HepG2 (cell line): ENCODE results near the gene FOSB. TPM values are rescaled to one million over a fixed set of nuclear protein-coding genes. Genes with fewer than 3 reads are reported as not detected.
A peak's percentile ranks its signal among the peaks of the same experiment; 100 is the strongest.

Experiments
- ARNTL ChIP-seq: sonication (generic); formaldehyde crosslinking; IDR thresholded peaks from 2 replicates; pipeline ENCODE4 v1.4.0; 2020; ENCODE audit warnings: mild to moderate bottlenecking, missing genetic modification reagents
- BCL6 ChIP-seq: IDR thresholded peaks from 2 replicates; pipeline ENCODE4 v1.6.1; 2016; ENCODE audit warnings: missing genetic modification reagents, missing compliant biosample characterization
- DR1 ChIP-seq: sonication (generic); formaldehyde crosslinking; IDR thresholded peaks from 2 replicates; pipeline ENCODE4 v1.8.0; 2021; ENCODE audit warnings: mild to moderate bottlenecking, missing genetic modification reagents, inconsistent platforms
- NCOA5 ChIP-seq: sonication (generic); formaldehyde crosslinking; IDR thresholded peaks from 2 replicates; pipeline ENCODE4 v1.4.0; 2020; ENCODE audit warnings: missing genetic modification reagents
- NFYC ChIP-seq: IDR thresholded peaks from 2 replicates; pipeline ENCODE4 v1.6.1; 2016; ENCODE audit warnings: missing genetic modification reagents, missing compliant biosample characterization
- RNF2 ChIP-seq: fragments of 450-650 bp; conservative IDR thresholded peaks from 2 replicates; pipeline ENCODE4 v1.6.1; 2016; ENCODE audit warnings: low read depth
- TAF1 ChIP-seq: sonication (generic); formaldehyde crosslinking; IDR thresholded peaks from 2 replicates; pipeline ENCODE4 v1.4.0; 2020; ENCODE audit warnings: missing genetic modification reagents
- TOE1 ChIP-seq: sonication (generic); formaldehyde crosslinking; IDR thresholded peaks from 2 replicates; pipeline ENCODE4 v1.4.0; 2020; ENCODE audit warnings: mild to moderate bottlenecking, missing genetic modification reagents
- TP53 ChIP-seq: sonication (generic); formaldehyde crosslinking; conservative IDR thresholded peaks from 2 replicates; pipeline ENCODE4 v1.4.0; 2020; ENCODE audit warnings: missing genetic modification reagents
- ZMAT3 ChIP-seq: sonication (generic); formaldehyde crosslinking; conservative IDR thresholded peaks from 2 replicates; pipeline ENCODE4 v1.7.0; 2021; ENCODE audit warnings: missing genetic modification reagents
- ZMYM4 ChIP-seq: sonication (generic); formaldehyde crosslinking; IDR thresholded peaks from 2 replicates; pipeline ENCODE4 v1.8.1; 2023; ENCODE audit warnings: mild to moderate bottlenecking, missing genetic modification reagents
- ZNF138 ChIP-seq: sonication (generic); formaldehyde crosslinking; IDR thresholded peaks from 2 replicates; pipeline ENCODE4 v1.5.0; 2020; ENCODE audit warnings: mild to moderate bottlenecking, low read depth, missing genetic modification reagents
- ZNF256 ChIP-seq: sonication (generic); formaldehyde crosslinking; conservative IDR thresholded peaks from 2 replicates; pipeline ENCODE4 v1.4.0; 2020; ENCODE audit warnings: missing genetic modification reagents
- ZNF430 ChIP-seq: sonication (generic); formaldehyde crosslinking; IDR thresholded peaks from 2 replicates; pipeline ENCODE4 v1.9.0; 2021; ENCODE audit warnings: mild to moderate bottlenecking, missing genetic modification reagents
- ZNF550 ChIP-seq: sonication (generic); formaldehyde crosslinking; IDR thresholded peaks from 2 replicates; pipeline ENCODE4 v1.4.0; 2020; ENCODE audit warnings: mild to moderate bottlenecking, missing genetic modification reagents, borderline replicate concordance
- ZNF563 ChIP-seq: sonication (generic); formaldehyde crosslinking; IDR thresholded peaks from 2 replicates; pipeline ENCODE4 v1.8.0; 2022; ENCODE audit warnings: mild to moderate bottlenecking, moderate library complexity, missing genetic modification reagents
- ZNF749 ChIP-seq: sonication (generic); formaldehyde crosslinking; IDR thresholded peaks from 2 replicates; pipeline ENCODE4 v1.8.0; 2022; ENCODE audit warnings: mild to moderate bottlenecking, missing genetic modification reagents, moderate library complexity, borderline replicate concordance
- polyA plus RNA-seq, 8 experiments: library from polyadenylated mRNA; depleted of rRNA in 3 of 8; stranded (reverse) in 7 of 8; unstranded in 1 of 8; fragments of >200 nt; fragmentation: Illumina TruSeq in 4 of 8; extraction: Trizol in 4 of 8; gene quantifications; 2 replicates each; pipeline versions ENCODE4 v1.2.1 to v1.2.3, GENCODE V29; 2011 to 2016; ENCODE audit warnings: low read depth in 4 of 8, missing spikeins in 1 of 8, mixed read lengths in 1 of 8; ENCODE audit not compliant: insufficient read depth in 1 of 8
- total RNA-seq, 5 experiments: library from RNA; depleted of rRNA; stranded (reverse); fragments of >200 nt; fragmentation: Illumina TruSeq; extraction: Trizol; gene quantifications; 2 replicates each; pipeline ENCODE4 v1.2.3, GENCODE V29; 2016; ENCODE audit warnings: low read depth in 1 of 5
- TF ChIP-seq, protein P1 (sequence below): sonication (generic); formaldehyde crosslinking; IDR thresholded peaks from 2 replicates; pipeline ENCODE4 v1.5.1; 2020; ENCODE audit warnings: mild to moderate bottlenecking, missing genetic modification reagents, borderline replicate concordance
- TF ChIP-seq, protein P2 (sequence below), 2 experiments: sonication (generic) in 1 of 2; formaldehyde crosslinking in 1 of 2; IDR thresholded peaks; 2 replicates each; pipeline versions ENCODE4 v1.4.0 to v1.6.1; 2018 to 2020; ENCODE audit warnings: missing genetic modification reagents in 2 of 2, borderline replicate concordance in 1 of 2, low read depth in 1 of 2, mild to moderate bottlenecking in 1 of 2, missing biosample characterization in 1 of 2
- TF ChIP-seq, protein P3 (sequence below): sonication (generic); formaldehyde crosslinking; IDR thresholded peaks from 2 replicates; pipeline ENCODE4 v1.4.0; 2020; ENCODE audit warnings: missing genetic modification reagents
- TF ChIP-seq, protein P4 (sequence below): sonication (generic); formaldehyde crosslinking; IDR thresholded peaks from 2 replicates; pipeline ENCODE4 v1.5.0; 2020; ENCODE audit warnings: mild to moderate bottlenecking, low read depth, missing genetic modification reagents, borderline replicate concordance
- TF ChIP-seq, protein P5 (sequence below): sonication (generic); formaldehyde crosslinking; IDR thresholded peaks from 2 replicates; pipeline ENCODE4 v1.8.0; 2022; ENCODE audit warnings: mild to moderate bottlenecking, missing genetic modification reagents; ENCODE audit not compliant: insufficient replicate concordance
- TF ChIP-seq, protein P6 (sequence below): sonication (generic); formaldehyde crosslinking; IDR thresholded peaks from 2 replicates; pipeline ENCODE4 v1.5.0; 2020; ENCODE audit warnings: missing genetic modification reagents

The FOSB gene
- total and polyA plus RNA-seq, 2 of the 13 experiments (the other 11 are each of a cell fraction or from before 2014, with no cell fraction given): 2.8 to 6.0 TPM

DNA sequence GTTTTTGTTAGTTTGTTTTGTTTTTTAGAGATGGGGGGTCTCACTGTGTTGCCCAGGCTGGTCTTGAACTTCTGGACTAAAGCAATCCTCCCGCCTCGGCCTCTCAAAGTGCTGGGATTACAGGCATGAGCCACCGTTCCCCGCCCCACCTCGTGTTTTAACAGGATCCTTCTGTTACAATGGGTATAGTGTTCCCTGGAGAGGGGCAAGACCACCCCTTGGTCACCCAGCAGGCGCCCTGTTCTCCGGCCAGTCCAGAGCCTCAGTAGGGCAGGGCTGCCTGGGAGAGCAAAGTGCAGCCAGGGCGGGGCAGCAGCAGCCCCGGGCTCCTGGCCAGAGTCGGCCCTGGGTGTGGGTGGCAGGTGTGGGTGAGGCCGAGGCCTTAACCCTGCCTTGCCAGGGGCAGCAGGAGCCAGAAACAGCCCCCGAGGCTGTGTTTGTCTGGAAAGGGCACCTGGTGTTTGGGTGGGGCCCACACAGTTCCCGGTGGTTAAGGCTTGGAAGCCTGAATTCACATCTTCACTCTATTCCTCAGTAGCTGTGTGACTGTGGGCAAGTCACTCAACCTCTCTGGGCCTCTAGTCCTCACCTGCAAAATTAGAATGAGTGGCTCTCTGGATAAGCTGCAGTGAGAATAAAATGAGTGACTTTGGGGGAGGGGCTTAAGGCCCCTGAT lies 46.7 kb downstream of the FOSB start (continued):
- TF ChIP-seq, protein P1, sequence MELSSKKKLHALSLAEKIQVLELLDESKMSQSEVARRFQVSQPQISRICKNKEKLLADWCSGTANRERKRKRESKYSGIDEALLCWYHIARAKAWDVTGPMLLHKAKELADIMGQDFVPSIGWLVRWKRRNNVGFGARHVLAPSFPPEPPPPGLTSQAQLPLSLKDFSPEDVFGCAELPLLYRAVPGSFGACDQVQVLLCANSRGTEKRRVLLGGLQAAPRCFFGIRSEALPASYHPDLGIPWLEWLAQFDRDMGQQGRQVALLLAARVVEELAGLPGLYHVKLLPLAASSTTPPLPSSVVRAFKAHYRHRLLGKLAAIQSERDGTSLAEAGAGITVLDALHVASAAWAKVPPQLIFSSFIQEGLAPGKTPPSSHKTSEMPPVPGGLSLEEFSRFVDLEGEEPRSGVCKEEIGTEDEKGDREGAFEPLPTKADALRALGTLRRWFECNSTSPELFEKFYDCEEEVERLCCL: no peak
- TF ChIP-seq TOE1 (CRISPR knock-in tag) (no peak), ARNTL (CRISPR knock-in tag) (0 out of 2 replicates have a peak, but pooled peaks have one; percentile 19), ZNF256 (no peak; the same call in 1 of the 2 replicates), ZNF138 (CRISPR knock-in tag) (no peak), ZNF749 (CRISPR knock-in tag) (no peak), TAF1 (CRISPR knock-in tag) (peak; percentile 32; the same call in 1 of the 2 replicates), BCL6 (peak; percentile 20; the same call in 1 of the 2 replicates), ZNF550 (CRISPR knock-in tag) (no peak), ZMAT3 (CRISPR knock-in tag) (peak; percentile 74; the same call in 1 of the 2 replicates), ZNF563 (CRISPR knock-in tag) (peak; percentile 32; the same call in 1 of the 2 replicates), NFYC (no peak), ZMYM4 (CRISPR knock-in tag) (peak; percentile 60; the same call in 1 of the 2 replicates), DR1 (CRISPR knock-in tag) (no peak), RNF2 (no peak), ZNF430 (peak; percentile 76; the same call in 1 of the 2 replicates), TP53 (no peak; the same call in 1 of the 2 replicates), NCOA5 (CRISPR knock-in tag) (no peak)
- TF ChIP-seq, protein P2, sequence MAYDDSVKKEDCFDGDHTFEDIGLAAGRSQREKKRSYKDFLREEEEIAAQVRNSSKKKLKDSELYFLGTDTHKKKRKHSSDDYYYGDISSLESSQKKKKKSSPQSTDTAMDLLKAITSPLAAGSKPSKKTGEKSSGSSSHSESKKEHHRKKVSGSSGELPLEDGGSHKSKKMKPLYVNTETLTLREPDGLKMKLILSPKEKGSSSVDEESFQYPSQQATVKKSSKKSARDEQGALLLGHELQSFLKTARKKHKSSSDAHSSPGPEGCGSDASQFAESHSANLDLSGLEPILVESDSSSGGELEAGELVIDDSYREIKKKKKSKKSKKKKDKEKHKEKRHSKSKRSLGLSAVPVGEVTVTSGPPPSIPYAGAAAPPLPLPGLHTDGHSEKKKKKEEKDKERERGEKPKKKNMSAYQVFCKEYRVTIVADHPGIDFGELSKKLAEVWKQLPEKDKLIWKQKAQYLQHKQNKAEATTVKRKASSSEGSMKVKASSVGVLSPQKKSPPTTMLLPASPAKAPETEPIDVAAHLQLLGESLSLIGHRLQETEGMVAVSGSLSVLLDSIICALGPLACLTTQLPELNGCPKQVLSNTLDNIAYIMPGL (CRISPR knock-in tag; IDR thresholded peaks at IDR 0.05; ENCODE audit: borderline replicate concordance in 1 of 2, low read depth in 1 of 2): no peak
- TF ChIP-seq, protein P3, sequence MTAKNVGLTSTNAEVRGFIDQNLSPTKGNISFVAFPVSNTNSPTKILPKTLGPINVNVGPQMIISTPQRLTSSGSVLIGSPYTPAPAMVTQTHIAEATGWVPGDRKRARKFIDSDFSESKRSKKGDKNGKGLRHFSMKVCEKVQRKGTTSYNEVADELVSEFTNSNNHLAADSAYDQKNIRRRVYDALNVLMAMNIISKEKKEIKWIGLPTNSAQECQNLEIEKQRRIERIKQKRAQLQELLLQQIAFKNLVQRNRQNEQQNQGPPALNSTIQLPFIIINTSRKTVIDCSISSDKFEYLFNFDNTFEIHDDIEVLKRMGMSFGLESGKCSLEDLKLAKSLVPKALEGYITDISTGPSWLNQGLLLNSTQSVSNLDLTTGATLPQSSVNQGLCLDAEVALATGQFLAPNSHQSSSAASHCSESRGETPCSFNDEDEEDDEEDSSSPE (CRISPR knock-in tag): peak; percentile 39; the same call in 1 of the 2 replicates
- TF ChIP-seq, protein P4, sequence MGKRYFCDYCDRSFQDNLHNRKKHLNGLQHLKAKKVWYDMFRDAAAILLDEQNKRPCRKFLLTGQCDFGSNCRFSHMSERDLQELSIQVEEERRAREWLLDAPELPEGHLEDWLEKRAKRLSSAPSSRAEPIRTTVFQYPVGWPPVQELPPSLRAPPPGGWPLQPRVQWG: no peak
- TF ChIP-seq, protein P5, sequence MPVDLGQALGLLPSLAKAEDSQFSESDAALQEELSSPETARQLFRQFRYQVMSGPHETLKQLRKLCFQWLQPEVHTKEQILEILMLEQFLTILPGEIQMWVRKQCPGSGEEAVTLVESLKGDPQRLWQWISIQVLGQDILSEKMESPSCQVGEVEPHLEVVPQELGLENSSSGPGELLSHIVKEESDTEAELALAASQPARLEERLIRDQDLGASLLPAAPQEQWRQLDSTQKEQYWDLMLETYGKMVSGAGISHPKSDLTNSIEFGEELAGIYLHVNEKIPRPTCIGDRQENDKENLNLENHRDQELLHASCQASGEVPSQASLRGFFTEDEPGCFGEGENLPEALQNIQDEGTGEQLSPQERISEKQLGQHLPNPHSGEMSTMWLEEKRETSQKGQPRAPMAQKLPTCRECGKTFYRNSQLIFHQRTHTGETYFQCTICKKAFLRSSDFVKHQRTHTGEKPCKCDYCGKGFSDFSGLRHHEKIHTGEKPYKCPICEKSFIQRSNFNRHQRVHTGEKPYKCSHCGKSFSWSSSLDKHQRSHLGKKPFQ (CRISPR knock-in tag): no peak
- TF ChIP-seq, protein P6, sequence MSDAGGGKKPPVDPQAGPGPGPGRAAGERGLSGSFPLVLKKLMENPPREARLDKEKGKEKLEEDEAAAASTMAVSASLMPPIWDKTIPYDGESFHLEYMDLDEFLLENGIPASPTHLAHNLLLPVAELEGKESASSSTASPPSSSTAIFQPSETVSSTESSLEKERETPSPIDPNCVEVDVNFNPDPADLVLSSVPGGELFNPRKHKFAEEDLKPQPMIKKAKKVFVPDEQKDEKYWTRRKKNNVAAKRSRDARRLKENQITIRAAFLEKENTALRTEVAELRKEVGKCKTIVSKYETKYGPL (CRISPR knock-in tag): no peak
